ENCODE data around the gene SPEN.
"Not testable (repeated sequence)": the region's sequence is repeated elsewhere in the genome, so short reads cannot be mapped to it uniquely, and the experiment has no call there.

Gene SPEN

GRCh38 chr1:15959827-15960446, 112.4 kb downstream of the SPEN start:
- DNase-seq (ENCODE audit: low read depth, low spot score): no peak

- DNase-seq (ENCODE audit: low read depth, low spot score): no peak
Measured at GRCh38 chr1:15960808-15961207, 113.3 kb downstream of the SPEN start.

DNA sequence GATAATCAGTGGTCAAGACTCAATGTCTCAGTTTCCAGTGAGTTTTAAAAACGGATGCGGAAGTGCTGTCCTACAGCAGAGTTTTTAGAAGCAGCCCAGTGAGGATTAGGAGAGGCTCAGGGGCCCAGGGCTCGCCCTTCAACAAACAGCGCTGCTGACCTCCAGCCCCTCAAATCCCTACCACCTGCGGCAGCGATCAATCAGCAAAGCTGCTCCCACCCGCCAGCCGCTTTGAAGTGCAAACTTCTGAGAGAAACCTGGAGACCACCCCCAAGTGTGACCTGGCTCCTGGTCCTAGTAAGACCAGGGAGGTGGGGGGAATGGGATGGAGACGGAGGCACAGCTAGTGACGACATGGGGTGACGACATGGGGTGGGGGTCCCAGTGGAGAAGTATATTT, 114.0 kb downstream of the SPEN start:
- DNase-seq (ENCODE audit: low read depth, low spot score): no peak

- DNase-seq (ENCODE audit: low read depth, low spot score): no peak
Measured at GRCh38 chr1:15962176-15962575, 114.7 kb downstream of the SPEN start.

- no peak for DNase-seq (ENCODE audit: low read depth, low spot score)
Measured at GRCh38 chr1:15962671-15963362, 115.3 kb downstream of the SPEN start.

GRCh38 chr1:15963363-15963967, 116.0 kb downstream of the SPEN start:
- no peak for DNase-seq (ENCODE audit: low read depth, low spot score)

DNA sequence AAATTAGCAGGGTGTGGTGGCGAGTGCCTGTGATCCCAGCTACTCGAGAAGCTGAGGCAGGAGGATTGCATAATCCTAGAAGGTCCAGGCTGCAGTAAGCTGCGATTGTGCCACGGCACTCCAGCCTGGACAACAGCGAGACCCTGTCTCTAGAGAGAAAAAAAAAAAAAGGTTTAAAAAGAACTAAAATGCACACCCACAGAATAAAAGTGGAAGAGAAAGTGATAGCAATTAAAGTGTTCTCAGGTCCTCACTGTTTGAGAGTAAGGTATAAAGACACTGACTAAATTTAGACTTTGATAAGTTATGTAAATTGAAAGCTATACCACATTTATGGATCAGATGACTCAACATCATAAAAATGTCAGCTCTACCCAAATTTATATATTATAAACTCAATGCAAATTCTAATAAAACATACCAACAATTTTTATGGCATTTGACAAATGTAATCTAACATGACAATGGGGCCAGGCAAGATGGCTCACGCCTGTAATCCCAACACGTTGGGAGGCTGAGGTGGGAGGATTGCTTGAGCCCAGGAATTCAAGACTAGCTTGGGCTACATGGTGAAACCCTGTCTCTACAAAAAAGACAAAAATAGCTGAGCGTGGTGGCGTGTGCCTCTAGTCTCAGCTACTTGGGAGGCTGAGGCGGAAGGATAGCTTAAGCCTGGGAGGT, 116.6 kb downstream of the SPEN start:
- no peak for DNase-seq (ENCODE audit: low read depth, low spot score)

- DNase-seq (ENCODE audit: low read depth, low spot score): no peak
Measured at GRCh38 chr1:15965228-15965767, 117.8 kb downstream of the SPEN start.

- no peak for DNase-seq (ENCODE audit: low read depth, low spot score)
Measured at GRCh38 chr1:15966081-15966955, 118.8 kb downstream of the SPEN start.

GRCh38 chr1:15966956-15967344, 119.4 kb downstream of the SPEN start:
- no peak for DNase-seq (ENCODE audit: low read depth, low spot score)

GRCh38 chr1:15968172-15968571, 120.7 kb downstream of the SPEN start:
- no peak for DNase-seq (ENCODE audit: low read depth, low spot score)

DNA sequence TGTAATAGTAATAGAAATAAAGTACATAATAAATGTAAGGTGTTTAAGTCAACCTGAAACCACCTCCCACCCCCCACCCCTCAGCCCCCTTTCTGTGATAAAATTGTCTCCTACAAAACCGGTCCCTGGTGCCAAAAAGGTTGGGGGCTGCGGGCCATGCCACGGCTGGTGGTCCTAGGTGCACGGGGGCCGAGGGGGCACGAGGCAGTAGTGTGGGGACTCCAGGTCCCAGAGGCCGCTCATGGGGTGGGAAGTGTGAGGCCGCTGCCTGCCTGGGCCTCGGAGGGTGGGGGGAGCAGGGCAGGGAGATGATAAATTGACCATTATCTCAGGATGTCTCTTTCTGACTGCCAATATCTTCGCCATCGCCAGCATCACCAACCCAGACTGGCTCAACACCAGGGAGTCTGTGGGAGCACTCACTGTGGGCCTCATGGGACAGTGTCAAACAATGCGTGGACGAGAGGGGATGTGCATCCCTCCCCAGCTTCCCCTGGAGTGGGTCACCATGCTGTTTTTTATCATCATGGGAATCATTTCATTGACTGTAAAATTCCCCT, 121.9 kb downstream of the SPEN start:
- DNase-seq (ENCODE audit: low read depth, low spot score): no peak

GRCh38 chr1:15970911-15971310, 123.4 kb downstream of the SPEN start:
- no peak for DNase-seq (ENCODE audit: low read depth, low spot score)

DNA sequence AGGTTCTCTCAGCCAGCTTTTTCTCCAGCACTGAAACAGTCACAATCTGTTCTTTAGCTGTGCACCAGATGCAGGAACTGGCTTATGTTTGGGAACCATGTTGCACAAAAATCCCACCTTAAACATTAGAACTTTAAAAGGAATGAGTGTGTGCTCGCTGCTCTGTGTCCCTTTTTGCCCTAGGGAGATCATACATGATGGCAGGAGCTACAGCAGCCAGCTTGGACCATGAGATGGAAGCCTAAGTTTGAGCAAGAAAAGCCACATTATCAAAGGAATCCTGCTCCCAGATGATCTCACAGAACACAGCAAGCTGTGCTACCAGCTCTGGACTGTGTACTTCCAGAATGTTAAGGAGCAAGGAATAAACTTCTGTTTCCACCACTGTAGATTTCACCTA, 124.9 kb downstream of the SPEN start:
- DNase-seq (ENCODE audit: low read depth, low spot score): no peak

DNA sequence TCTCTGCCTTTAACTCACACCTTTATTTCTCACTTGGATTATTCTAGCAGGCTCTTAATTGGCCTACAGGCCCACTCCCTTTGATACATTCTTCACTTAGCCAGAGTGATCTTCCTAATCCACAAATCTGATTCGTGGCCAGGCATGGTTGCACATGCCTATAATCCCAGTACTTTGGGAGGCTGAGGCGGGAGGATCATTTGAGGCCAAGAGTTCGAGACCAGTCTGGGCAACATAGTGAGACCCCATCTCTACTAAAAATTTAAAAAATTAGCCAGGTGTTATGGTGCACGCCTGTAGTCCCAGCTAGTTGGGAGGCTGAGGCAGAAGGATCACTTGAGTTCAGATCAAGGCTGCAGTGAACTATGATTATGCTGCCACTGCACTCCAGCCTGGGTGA, 126.3 kb downstream of the SPEN start:
- no peak for DNase-seq (ENCODE audit: low read depth, low spot score)

DNA sequence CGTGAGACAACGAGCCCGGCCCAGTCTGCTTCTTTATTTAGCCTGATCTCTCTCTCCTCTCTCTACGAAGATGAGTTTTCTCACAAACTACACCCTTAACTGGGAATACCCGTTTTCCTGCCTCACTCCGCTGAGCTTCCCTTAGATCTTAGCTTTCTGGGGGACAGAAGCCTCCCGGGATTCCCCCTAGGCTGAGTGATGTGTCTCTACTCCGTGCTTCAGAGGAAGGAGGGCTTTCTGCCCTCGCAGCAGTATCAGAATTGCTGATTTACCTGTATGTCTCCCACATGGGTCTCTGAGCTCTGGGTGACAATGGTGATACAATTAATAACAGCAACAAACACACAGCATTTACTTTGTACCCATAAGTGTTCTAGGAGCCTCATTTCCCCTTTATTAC, 127.3 kb downstream of the SPEN start:
- DNase-seq (ENCODE audit: low read depth, low spot score): no peak

- no peak for DNase-seq (ENCODE audit: low read depth, low spot score)
Measured at GRCh38 chr1:15975358-15975804, 127.9 kb downstream of the SPEN start.

- peak; percentile 80 for DNase-seq (ENCODE audit: low read depth, low spot score)
Measured at GRCh38 chr1:15975805-15976680, 128.5 kb downstream of the SPEN start, which contains the start of gene ZBTB17. ZBTB17 (minus strand) TSS chr1:15976101; CDS start chr1:15948495, 27,606 bp downstream.

DNA sequence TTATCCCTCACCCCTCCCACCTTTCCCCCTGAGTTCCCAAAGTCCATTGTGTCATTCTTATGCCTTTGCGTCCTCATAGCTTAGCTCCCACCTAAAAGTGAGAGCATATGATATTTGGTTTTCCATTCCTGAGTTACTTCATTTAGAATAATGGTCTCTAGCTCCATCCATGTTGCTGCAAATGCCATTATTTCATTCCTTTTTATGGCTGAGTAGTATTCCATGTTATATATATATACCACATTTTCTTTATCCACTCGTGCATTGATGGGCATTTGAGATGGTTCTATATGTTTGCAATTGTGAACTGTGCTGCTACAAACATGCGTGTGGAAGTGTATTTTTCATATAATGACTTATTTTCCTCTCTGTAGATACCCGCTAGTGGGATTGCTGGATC, 130.4 kb downstream of the SPEN start:
- not testable (repeated sequence) for DNase-seq (ENCODE audit: low read depth, low spot score)

GRCh38 chr1:15981679-15982078, 134.2 kb downstream of the SPEN start:
- DNase-seq (ENCODE audit: low read depth, low spot score): no peak
